GM12891 (cell line): ENCODE measurements around the gene RPS6KA1.

Experiments used
- PAX5 ChIP-seq: IDR thresholded peaks from 2 replicates; pipeline ENCODE4 v1.6.1; 2011; ENCODE audit warnings: low read length, moderate library complexity, mild to moderate bottlenecking; ENCODE audit not compliant: insufficient read depth, severe bottlenecking
- POLR2A ChIP-seq: IDR thresholded peaks from 2 replicates; pipeline ENCODE4 v1.6.1; 2011; ENCODE audit warnings: low read depth, low read length, control low read depth
- POLR2AphosphoS5 ChIP-seq: IDR thresholded peaks from 2 replicates; pipeline ENCODE4 v1.6.1; 2011; ENCODE audit warnings: low read depth, low read length, control low read depth
- POU2F2 ChIP-seq: IDR thresholded peaks from 2 replicates; pipeline ENCODE4 v1.6.1; 2011; ENCODE audit warnings: low read depth, mild to moderate bottlenecking, control low read depth, low read length, moderate library complexity
- SPI1 ChIP-seq: IDR thresholded peaks from 2 replicates; pipeline ENCODE4 v1.6.1; 2011; ENCODE audit warnings: low read depth, low read length, control low read depth
- TAF1 ChIP-seq: IDR thresholded peaks from 2 replicates; pipeline ENCODE4 v1.6.1; 2011; ENCODE audit warnings: low read depth, low read length, control low read depth

DNA sequence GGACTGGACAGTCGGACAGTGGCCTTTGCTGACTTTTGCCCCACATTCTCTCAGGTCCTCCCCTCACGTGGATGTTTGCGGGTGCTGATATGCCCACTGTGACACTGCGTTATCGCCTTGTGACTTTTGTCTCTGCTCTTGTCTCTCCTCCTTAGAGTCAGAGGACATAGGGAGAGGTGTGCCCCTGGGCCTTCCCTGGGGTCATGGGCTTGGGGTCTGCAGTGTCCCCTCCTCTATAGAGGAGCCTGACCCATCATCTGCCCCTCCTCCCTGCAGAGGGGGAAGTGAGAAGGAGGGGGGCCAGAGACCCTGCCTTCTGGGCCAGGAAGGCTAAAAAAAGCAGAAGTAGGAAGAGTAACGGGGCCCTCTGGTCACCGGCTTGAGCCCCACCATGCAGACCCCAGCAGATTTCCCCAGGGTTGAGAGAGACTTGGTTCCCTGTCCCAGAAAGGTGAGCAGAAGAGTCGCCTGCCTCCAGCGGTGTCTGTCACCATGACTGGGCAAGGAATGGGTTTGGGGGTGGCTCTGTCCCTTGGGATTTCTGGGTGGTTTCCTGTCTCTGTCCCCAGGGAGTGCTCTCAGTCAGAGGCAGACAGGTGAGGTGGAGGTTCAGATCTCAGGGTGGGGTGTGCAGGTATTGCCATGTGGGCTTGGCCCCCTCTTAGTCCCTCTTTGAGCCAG lies 13.3 kb downstream of the RPS6KA1 start:
- no peak for TF ChIP-seq POLR2A
- TF ChIP-seq POLR2AphosphoS5 = no peak; the same call in 1 of the 2 replicates
- TF ChIP-seq POU2F2 = no peak
- TF ChIP-seq TAF1 = no peak
- TF ChIP-seq PAX5 = no peak
- peak; percentile 77 for TF ChIP-seq SPI1
